Germinal center (tissue), 1 donor: ENCODE results near the gene RAP1B.

Source experiments
- DNase-seq: peaks from one replicate; pipeline ENCODE4 v3.0.0; 2012; ENCODE audit warnings: mixed read lengths, low spot score

The RAP1B gene

GRCh38 chr12:68610370-68611093, at the start of gene RAP1B:
Gene RAP1B, plus strand, starts transcription at chr12:68610899. Its CDS starts 37,826 bp downstream, at chr12:68648725.
- peak; percentile 94 for DNase-seq

GRCh38 chr12:68561830-68562229, 48.9 kb upstream of the RAP1B start:
- no peak for DNase-seq

GRCh38 chr12:68564166-68564565, 46.5 kb upstream of the RAP1B start:
- DNase-seq, result no peak

DNA sequence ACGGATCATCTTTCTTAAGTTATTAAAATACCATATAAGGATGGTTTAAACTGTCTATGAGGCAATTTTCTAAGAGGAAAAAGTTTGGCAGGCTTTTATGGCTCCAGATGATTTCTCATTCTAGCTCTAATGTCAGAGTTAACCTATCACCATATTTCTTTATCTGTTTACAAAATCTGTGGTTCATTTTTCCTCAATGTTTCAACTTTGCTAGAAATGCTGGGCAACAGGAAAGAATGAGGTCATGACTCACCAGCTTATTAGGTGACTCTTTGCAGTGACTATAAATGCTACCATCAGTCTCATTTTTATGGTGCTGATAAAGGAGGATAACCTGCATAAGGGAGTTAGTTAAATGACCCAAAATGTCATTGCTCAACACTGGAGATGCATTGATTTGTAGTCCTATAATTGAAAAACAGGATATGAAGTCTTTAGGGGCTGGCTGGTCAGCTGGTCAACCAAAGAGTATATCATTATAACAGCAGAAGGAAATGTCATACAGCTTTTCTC, 45.3 kb upstream of the RAP1B start:
- no peak for DNase-seq

DNA sequence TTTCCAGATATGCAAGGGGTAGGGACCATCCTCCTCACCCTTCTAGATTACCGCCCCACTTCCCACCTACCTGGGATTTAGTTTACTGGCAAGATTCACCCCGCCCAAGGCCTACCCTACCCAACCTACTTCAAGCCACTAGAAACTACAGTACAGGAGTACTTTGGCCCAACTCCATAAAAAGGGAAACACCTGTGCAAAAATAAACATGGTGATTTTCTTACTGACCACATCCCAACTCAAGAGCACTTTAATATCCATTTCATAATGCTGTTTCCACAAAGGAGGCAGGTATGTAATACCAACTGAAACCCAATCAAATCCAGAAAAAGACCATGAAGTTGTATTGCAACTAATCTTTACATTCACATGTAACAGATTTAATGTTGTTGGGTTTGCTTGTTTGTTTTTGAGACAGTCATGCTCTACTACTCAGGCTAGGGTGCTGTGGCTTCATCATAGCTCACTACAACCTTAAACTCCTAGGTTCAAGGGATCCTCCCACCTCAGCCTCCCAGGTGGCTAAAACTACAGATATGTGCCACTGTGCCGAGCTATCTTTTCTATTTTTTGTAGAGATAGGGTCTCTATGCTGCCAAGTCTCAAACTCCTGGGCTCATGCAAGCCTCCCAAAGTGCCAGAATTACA, 41.7 kb upstream of the RAP1B start:
- DNase-seq, result no peak

DNA sequence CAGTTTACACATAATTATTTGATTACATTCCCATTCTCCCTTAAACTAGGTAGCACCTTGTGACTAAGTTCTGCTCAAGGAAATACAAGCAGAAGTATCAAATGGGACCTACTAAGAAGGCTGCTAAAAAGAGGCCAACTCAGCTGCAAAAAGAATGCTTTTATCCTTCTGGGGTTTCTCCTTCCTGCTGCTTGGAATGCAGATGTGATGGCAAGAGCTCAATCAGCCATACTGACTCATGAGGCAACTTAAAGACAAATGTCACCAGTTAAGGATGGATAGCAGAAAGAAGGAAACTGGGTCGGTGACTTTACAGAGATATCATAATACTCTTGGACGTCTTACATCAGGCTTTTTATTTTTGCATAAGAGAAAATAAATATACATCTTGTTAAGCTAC, 38.0 kb upstream of the RAP1B start:
- DNase-seq, result no peak

- DNase-seq, result no peak
Observed at GRCh38 chr12:68573406-68573805, 37.3 kb upstream of the RAP1B start.

- no peak for DNase-seq
Observed at GRCh38 chr12:68577949-68578348, 32.8 kb upstream of the RAP1B start.

DNA sequence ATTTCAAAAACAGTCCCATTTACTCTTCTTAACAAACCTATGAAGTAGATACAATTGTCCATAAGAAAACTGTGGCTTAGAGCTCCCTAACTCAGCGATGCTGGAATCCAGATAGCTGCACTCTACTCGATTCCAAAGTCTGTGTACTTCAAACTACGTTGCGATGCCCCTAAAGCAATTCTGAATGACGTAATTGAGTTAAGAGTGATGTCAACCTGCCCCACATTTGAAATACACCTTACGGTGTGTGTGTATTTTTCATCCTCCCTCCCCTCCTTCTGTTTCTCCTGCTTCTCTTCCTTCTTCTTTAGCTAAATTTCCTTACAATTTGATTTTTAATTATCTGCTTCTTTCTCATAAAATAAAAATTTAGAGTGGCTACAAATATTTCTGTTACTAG, 31.9 kb upstream of the RAP1B start:
- no peak for DNase-seq

DNA sequence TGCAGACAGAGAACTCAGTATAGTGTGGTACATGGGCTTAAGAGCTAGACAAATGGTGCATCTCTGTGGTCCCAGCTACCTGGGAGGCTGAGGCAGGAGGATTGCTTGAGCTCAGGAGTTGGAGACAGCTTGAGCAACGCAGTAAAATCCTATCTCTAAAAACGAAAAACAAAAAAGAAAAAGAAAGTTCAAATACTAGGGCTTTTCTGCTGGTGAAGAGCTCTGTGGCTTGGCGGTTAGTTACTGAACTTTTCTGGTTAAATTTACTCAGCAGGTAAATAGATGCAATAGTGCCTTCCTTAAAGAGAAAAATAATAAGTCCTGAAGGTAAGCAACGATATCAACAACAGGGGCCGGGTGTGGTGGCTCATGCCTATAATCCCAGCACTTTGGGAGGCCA, 31.4 kb upstream of the RAP1B start:
- DNase-seq, result no peak

- DNase-seq, result no peak
Observed at GRCh38 chr12:68580911-68581310, 29.8 kb upstream of the RAP1B start.

- DNase-seq, result no peak
Observed at GRCh38 chr12:68581926-68582325, 28.8 kb upstream of the RAP1B start.

DNA sequence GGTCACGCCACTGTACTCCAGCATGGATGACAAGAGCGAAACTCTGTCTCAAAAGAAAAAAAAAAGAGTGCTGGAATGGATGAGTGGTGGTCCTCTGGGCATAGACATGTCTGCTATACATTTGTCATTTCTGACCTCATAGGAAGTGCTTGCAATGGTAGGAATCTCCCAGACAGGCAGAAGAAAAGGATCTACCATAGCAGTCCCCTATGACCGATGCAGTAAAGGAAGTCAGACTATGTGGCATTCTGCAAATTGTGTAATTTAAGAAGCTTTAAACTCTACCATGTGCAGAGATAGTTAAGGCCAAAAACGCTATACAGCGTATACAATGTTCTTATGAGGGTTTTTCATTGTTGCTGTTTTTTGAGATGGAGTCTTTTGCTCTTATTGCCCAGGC, 24.7 kb upstream of the RAP1B start:
- DNase-seq, result no peak

DNA sequence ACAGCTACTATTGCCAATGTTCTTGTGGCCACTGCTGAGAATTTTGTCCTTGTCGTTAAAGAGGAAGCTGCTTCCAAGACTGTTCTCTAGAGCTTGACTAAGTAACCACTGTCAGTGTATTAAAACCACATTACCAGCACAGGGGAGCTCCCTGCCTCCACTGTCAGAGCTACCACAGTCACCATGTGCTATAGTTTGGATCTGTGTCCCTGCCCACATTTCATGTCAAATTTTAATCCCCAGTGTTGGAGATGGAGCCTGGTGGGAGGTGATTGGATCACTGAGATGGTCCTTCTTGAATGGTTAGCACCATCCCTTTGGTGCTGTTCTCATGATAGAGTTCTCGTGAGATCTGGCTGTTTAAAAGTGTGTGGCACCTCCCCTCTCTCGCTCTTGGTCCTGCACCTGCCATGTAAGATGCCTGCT, 23.2 kb upstream of the RAP1B start:
- peak; percentile 64 for DNase-seq

- no peak for DNase-seq
Observed at GRCh38 chr12:68589194-68589593, 21.5 kb upstream of the RAP1B start.

- peak; percentile 61 for DNase-seq
Observed at GRCh38 chr12:68591734-68592418, 18.8 kb upstream of the RAP1B start.

GRCh38 chr12:68595241-68595640, 15.5 kb upstream of the RAP1B start:
- DNase-seq, result no peak

- no peak for DNase-seq
Observed at GRCh38 chr12:68601767-68602166, 8.9 kb upstream of the RAP1B start.

GRCh38 chr12:68602720-68603119, 8.0 kb upstream of the RAP1B start:
- DNase-seq, result no peak

- no peak for DNase-seq
Observed at GRCh38 chr12:68608191-68608590, 2.5 kb upstream of the RAP1B start.

- DNase-seq, result no peak
Observed at GRCh38 chr12:68609998-68610369, 715 bp upstream of the RAP1B start.

DNA sequence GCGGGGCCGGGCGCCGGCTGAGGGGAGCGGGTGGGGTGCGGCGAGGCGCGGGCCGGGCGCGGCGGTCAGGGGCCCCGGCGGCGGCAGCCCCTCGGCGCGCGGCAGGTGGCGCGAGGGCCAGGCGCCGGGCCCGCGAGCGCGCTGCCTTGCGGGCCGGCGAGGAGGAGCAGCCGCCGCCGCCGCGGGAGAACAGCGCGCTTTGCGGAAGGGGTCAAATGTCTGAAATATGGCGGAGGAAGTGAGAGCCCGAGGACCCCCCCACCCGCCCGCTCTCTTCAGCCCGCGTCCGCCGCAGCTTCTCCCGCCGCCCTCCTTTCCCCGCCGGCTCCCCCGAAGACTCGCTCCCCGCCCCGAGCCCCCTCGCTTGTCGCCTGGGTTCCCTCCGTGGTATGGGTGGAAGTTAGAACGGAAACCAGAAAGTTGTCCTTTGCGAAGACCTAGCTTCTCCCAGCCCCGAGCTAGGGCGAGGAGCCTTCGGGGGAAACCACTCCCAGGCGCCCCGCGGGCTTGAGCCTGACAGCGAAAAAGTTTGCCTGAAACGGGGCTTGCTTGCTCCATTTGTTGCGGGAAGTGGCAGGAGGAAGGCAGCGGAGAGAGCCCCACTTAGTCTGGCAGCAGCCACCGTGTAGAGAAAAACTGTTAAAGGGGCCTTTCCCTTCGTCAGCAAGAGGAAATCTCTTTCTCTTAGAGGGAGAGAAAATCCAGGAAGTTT, 551 bp downstream of the RAP1B start:
- peak; percentile 50 for DNase-seq

DNA sequence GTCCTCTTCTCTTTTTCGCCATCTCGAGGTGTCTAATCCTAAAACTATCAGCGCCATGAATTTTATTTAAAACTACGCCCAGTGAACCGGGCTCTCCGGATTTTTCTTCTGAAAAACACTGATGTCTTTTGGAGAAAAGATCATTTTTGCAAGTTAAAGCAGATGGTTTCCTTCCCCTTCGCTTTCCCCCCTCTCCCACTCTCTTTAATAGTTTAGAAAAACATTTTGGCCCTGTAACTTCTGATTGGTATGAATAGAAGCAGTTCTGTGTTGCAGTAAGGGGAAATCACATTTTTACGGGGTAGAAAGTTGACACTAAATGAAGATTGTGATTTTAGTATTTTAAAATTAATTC, 1.1 kb downstream of the RAP1B start:
- DNase-seq, result no peak
